T-helper 1 cell treated with Interleukin-12 subunit alpha and Interleukin-12 subunit beta and Interleukin-4 antibody, amounts not matched to agents 30 ng/mL and 1 ng/mL, for 36 hours (primary cell): Measurements from ENCODE around the gene USP30. TPM values are rescaled to one million over a fixed set of nuclear protein-coding genes. Genes with fewer than 3 reads are reported as not detected.

ENCODE experiments used
- intact Hi-C: fragments of 100-400 bp; cut with micrococcal nuclease; formaldehyde crosslinking; loops from one replicate; pipeline ENCODE4 v1.15.1; 2024
- total RNA-seq: library from RNA; stranded (reverse); gene quantifications from 2 replicates; pipeline ENCODE4 v1.2.3, GENCODE V29; 2022

The USP30 gene
- total RNA-seq, 1 donor from 2014 or later: 4.1 TPM

DNA sequence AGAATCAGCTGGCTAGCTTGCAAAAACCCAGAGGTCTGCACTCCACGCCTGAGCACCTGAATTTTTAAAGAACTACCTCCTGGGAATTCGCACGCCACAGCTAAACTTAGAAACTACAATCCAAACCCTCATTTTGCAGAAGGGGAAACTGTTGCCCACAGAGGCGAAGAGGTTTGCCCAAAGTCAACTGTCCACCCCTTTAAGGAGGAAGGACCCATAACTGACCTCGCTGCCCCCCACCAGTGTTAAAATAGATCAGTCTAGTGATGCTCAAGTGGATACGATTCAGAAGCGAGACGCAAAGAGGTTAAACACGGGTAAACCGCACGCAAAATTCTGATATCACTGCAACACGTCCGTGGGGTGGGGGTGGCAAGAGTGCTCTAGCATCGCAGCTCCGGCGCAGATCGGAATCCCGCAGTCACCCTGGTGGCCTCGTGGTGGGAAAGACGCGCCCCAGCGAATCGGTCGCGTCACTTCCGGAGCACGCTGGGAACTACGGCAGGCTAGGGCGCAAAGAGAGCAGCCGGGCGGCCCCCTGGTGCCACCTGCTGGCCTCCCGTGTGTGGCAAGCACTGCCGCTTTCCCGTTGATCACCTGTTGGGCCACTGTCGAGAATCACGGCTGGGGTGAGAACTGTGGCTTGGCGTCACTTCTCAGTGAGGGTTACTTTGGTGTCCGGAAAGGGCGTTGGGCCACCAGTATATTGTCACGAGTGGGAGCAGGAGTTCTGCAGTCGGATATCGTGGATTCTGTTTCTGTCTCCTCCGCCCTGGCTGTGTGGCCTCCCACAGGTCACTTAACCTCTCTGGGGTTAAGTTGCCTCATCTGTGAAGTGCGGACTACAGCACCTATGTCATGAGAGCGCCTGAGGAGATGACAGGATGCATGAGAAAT, 40.9 kb downstream of the USP30 start, which contains the start of gene ALKBH2:
Gene ALKBH2, minus strand, starts transcription at position 451 of the 897 bp plus-strand sequence. CDS start 686 bp downstream, outside the sequence.
- intact Hi-C loops: loop anchor here (1.0 to 10.0 kb wide), 15 partner anchors 40 to 1178 kb away; partner anchors contain the start of genes CORO1C, FICD and SSH1

DNA sequence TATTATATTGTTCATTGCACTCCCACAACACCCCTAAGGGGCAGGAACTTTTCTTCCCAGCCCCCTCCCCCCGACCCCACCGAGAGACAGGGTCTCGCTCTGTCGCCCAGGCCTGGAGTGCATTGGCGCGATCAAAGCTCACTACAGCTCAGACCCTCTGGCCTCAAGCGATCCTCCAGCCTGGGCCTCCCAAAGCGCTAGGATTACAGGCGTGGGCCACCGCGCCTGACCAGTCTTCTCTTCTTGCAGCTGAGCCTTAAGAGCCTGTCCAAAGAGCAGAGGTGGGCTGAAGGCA, 44.7 kb downstream of the USP30 start:
- intact Hi-C loops: loop anchor here (5.0 to 10.0 kb wide), 4 partner anchors 380 to 1335 kb away; partner anchors contain the start of genes FAM222A, KCTD10, PRDM4 and UBE3B

DNA sequence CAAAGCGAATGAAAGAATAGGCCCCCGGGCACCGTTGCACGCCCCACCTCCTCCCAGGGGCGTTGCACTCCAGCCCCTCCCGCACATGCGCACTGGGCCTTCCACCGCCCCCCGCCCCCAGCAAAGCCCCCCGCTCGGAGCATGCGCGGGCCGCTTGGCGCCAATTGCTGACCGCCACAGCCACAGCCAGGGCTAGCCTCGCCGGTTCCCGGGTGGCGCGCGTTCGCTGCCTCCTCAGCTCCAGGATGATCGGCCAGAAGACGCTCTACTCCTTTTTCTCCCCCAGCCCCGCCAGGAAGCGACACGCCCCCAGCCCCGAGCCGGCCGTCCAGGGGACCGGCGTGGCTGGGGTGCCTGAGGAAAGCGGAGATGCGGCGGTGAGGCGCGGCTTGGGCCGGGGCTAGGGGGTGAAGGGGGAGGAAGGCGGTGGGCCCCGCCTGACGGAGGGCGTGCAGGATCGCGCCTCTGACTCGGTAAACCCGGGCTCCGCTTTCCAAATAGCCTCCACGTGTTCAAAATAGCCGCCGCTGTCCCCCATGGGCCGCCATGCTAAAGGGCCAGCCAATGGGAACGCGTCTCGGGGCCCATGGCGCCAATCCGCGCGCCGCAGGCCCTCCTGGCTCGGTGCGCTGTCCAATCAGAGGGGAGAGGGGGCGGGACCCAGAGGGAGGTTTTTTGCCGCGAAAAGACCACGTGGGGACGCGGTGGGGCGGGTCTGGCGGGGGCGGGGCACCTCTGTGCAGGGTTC, 45.2 kb downstream of the USP30 start, which contains the start of gene UNG:
Gene UNG, plus strand, starts transcription at position 163 of the 748 bp plus-strand sequence. Its CDS starts 83 bp downstream, at position 246.
- intact Hi-C loops: loop anchor here (1.0 to 10.0 kb wide), 12 partner anchors 14 to 1335 kb away; partner anchors contain the start of genes CORO1C, FAM222A, FICD and KCTD10

DNA sequence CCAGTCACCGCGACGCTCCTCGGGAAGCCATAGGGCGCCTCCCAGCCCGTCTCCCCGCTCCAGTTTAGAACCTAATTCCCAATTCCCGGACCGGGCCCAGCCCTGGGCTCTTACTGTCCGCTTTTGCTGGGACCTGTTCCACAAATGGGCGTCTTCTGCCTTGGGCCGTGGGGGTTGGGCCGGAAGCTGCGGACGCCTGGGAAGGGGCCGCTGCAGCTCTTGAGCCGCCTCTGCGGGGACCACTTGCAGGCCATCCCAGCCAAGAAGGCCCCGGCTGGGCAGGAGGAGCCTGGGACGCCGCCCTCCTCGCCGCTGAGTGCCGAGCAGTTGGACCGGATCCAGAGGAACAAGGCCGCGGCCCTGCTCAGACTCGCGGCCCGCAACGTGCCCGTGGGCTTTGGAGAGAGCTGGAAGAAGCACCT, 45.8 kb downstream of the USP30 start:
- intact Hi-C loops: loop anchor here (1.0 to 10.0 kb wide), 12 partner anchors 13 to 1336 kb away; partner anchors contain the start of genes CORO1C, FAM222A, FICD and KCTD10

DNA sequence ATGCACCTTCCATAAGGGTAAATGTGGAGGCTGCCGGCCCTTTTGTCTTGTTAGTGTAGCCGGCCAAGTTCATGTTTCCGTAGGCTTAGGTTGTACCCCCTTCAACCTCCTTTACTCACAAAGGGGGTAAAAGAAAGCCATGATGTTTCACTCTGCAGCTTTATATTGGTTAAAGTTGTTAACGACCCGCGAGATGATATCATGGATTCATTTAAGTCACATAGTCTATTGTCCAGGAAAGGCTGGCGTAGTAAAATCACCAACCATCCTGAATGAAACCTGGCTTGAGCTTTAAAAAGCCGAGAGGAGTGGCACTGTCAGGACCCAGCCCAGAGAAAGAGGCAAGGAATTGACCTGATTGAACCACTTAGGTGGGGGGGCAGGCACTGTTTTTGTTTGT, 46.3 kb downstream of the USP30 start:
- intact Hi-C loops: loop anchor here (1.0 to 10.0 kb wide), 12 partner anchors 13 to 1336 kb away; partner anchors contain the start of genes CORO1C, FAM222A, FICD and KCTD10

DNA sequence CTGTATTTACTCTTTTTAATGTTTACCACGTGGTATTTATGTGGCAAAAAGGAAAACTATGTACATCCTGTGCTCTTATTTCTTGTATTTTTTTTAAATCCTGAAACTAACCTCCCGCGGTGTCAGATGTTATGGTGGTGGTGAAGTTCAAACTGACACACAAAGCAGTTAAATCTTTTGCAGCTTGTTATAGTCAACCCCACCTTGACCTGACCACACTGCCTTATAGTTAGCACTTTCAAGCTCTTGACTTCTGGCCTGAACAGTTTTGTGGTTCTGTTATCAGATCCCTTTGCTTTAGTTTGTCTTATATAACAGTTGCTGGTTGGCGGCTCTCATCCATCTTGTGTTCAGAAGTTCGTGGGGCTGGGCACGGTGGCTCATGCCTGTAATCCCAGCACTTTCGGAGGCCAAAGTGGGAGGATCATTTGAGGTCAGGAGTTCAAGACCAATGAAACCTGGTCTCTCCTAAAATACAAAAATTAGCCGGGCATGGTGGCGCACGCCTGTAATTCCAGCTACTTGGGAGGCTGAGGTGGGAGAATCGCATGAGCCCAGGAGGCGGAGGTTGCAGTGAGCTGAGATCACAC, 47.1 kb downstream of the USP30 start:
- intact Hi-C loops: loop anchor here (5.0 to 10.0 kb wide), 4 partner anchors 378 to 1337 kb away; partner anchors contain the start of genes FAM222A, KCTD10, PRDM4 and UBE3B

DNA sequence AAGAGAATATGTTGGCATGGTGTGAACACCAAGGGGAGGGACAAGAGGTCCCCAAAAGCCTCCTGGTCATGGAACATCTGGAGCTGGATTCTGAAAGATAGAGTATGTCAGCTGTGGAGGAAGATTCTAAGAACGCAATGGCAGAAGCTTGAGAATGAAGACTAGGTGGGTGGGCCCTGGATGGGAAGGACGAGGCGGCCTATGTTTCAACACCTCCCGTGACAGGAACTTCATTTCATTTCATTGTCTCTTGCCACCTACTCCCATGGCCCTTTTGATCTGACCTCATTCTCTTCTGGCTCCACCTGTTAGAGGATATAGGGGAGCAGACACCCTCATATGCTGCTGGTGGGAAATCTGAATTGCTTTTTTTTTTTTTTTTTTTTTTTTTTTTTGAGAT, 48.4 kb downstream of the USP30 start:
- intact Hi-C loops: no loop called here

DNA sequence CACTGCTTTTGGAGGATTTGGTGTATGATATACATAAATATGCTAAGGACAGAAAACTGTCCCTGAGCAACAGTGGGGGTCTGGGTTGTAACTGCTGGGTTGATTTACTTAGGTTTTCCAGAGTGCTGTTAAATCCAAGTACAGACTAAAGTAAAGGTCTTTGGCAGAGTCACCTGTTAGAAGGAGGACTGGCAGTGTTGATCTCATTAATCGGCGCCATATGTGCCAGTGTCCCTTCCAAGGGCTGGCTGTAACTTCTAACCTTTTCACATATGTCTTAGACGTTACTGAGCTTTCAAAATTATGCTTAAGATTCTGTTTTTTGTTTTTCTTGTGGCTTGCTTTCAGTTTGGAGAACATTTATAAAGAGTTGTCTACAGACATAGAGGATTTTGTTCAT, 50.1 kb downstream of the USP30 start:
- intact Hi-C loops: no loop called here

DNA sequence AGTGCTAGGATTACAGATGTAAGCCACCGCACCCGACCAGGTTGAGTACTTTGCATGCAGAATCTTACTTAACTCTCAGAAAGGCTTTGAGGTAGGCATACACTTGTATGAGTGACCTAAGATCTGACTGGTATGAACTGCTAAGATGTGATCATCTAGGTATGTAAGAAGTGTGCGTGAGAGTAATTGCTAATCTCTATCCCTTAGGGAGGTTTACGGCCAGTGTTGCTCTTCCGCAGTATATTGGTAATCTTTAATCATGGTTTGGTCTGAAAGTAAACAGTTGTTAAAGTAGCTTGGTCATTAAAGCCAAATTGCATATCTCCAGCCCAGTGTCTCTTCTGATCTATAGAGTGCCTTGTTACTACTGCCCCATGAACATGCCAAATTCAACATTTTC, 52.8 kb downstream of the USP30 start:
- intact Hi-C loops: no loop called here

DNA sequence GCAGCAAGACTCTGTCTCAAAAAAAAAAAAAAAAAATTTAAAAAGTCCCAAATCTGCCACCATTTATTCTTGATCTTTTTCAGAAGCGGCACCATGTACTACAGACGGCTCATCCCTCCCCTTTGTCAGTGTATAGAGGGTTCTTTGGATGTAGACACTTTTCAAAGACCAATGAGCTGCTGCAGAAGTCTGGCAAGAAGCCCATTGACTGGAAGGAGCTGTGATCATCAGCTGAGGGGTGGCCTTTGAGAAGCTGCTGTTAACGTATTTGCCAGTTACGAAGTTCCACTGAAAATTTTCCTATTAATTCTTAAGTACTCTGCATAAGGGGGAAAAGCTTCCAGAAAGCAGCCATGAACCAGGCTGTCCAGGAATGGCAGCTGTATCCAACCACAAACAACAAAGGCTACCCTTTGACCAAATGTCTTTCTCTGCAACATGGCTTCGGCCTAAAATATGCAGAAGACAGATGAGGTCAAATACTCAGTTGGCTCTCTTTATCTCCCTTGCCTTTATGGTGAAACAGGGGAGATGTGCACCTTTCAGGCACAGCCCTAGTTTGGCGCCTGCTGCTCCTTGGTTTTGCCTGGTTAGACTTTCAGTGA, 57.5 kb downstream of the USP30 start:
- intact Hi-C loops: loop anchor here (2.0 kb wide), 1 partner anchor 283 kb away; no protein-coding TSS in a partner anchor

DNA sequence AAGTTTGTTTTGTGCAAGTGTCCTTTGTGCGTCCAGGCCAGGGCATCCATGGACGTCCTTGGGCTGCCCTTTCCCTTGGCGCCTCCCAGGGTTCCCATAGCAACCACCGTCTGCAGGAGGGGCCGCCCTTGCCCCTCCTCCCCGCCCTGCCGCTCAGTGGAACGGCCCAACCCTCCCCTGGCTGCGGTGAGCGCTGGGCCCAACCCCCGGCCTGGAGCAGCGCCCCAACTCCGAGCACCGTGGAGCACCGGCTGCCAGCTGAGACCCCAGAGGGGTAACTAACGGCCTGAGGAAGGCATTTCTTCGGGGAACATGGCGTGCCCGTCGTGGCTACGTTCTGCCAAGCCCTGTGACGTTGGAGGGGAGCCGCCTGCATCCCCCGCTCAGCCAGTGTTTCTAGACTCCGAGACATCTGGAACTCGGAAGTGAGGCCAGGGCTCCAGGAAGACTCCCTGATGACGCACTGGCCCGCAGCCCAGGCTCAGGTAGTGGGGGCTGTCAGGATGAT, 58.7 kb downstream of the USP30 start:
- intact Hi-C loops: loop anchor here (1.0 to 2.0 kb wide), 2 partner anchors 13 to 282 kb away; no protein-coding TSS in a partner anchor

DNA sequence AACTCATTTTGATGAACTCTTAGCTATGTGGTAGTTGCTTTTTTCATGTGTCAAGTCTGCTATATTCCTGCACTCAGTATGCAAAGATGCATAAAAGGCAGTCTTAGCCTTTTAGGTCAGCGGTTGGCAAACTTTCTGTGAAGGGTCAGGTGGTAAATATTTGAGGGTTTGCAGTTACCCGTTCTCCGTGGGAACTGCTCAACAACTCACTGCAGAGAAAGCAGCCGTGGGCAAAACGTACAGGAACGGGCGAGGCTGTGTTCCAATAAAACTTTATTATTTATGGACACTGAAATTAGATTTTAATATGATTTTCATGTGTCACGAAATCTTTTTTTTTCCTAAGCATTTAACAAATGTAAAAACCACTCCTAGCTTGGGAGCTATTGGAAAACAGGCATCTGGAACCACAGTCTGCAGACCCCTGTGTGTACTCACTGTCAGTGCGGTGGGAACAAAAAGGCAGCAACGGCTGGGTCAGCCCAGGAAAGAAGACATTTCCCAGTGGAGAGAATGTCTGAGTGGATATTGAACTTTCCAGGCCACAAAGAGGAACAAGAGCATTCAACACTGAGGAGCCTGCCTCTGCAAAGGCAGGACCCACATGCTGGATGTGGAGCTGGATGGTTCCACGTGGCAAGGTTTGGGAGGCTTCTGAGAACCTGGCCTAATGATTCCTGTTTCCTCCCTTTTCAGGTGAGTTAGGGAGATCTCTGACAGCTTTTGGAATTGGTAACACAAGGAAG, 60.5 kb downstream of the USP30 start:
- intact Hi-C loops: loop anchor here (1.0 kb wide), 2 partner anchors 41 to 272 kb away; no protein-coding TSS in a partner anchor

DNA sequence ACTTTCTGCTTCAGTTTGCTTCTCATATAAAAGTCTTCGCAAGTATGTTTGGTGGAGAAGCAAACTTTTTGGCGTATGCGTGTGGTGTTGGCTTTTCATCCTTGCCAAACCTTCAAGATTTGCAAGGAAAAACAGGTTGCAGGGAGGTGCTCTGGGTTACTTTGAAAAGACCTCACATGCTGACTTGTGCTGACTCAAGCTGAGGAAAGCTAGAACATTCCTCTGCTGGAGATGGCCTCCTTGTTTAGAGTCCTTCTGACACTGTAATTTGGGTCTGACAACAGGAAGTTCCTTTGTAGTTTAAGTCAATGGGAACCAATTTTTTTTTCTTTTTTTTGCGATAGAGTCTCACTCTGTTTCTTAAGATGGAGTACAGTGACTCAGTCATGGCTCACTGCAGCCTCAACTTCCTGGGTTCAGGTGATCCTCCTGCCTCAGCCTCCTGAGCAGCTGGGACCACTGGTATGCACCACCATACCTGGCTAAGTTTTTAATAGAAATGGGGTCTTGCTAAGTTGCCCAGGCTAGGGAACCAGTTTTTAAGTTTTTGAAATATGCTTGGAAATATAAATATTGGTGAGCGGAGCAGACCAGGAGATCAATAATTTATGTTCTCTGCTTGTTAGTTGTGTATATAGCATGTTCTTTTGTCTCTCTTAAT, 61.4 kb downstream of the USP30 start:
- intact Hi-C loops: no loop called here

DNA sequence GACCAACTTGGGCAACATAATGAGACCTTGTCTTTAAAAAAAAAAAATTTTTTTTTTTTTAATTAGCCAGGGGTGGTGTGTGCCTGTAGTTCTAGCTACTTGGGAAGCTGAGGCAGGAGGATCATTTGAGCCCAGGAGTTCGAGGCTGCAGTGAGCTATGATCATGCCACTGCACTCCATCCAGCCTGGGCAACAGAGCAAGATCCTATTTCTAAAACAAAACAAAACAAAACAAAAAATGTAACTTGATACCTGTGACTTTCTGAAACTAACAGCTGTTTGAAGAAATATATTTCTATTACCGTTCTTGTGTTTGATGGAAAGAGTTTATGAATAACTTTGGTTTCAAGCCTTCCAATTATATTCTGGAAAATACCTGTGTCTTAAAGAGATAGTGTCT, 62.3 kb downstream of the USP30 start:
- intact Hi-C loops: no loop called here

DNA sequence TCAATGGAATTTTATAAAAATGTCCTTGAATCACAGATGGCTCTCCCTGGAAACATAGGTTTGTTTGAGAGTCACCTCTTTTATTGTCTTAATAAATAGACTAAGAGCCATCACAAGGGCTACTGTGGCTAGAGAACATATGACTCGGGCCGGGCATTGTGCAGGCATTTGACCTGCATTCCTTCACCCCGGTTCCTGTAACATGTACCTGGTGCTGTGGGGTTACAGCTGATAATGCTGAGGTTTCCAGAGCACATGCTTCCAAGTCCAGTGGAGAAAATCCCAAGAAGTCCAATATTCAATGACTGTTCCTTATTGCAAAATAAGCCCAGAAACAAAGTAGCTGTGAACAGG, 63.0 kb downstream of the USP30 start:
- intact Hi-C loops: no loop called here

DNA sequence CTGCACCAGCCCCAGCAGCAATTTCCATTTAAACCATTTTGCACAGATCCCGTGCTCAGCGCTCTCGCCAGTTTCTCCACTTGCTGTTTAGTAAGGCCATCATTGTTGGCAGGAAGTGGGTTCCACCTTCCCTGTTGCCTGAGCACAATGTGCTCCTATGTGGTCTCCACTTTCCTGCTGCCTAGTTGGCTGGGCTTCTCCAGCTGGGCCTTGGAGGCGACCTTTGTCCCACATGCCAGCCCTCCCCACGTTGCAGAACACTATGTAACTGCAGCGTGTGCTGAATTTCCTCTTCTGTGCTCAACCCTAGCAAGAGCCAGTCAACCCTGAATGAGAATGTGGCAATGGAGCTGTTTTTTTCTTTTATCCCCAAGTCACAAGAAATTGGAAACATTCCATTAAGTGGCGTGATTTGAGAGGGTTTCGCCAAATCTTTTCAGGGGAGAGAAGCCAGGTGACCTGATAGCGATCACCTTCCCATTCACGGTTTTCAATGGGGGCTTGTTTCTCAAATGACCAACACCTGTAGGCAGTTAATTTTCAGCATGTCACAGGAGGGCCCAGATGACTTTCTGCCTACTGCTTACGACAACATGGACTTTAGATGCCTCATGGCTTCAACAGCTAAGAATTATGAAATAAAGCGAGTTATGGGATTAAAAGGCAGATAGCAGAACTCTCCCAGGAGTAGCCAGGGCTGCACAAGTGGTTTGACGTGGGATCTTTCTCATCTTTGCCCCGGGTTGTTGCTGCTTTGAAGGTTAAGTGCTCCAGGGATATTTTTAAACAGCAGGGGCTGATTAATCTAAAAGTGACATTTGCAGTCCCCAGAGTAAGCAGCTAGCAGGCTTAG, 63.6 kb downstream of the USP30 start, which contains the start of gene ACACB:
Gene ACACB, plus strand, starts transcription at position 830 of the 853 bp plus-strand sequence. CDS start 22,819 bp downstream, outside the sequence.
- intact Hi-C loops: no loop called here

DNA sequence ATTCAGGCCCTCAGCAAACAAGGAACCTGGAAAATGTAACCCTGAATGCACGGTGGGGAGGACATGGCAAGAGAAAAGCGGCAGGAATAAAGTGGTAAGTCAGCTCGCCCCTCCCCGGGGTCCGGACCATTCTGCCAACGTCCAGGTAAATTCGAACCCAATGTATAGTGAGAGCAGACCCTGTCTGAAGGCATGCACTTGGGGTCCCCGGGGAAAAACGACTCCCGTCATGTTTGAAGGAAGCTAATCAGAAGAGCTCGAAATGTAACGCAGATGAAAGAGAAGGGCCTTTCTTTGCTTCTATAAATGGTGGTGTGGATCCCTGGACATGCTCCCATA, 64.2 kb downstream of the USP30 start:
- intact Hi-C loops: no loop called here

DNA sequence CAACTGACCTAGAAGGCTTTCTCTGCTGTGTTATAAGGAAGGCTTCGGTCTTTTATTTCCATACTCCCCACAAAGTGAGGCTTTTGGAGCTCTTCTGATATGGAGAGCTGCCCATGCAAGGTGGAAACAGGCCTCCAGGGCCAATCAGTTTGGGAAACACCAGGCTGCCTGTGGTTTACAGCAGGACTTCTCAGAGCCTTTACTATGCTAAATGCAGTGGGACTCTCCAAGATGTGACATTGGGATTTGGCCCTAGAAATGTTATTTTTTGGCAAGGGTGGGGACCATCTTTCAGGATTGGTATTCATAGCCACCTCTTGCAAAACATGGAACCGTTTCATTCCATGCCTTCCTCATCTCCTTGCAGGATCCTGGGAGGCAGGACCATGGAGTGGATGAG, 67.7 kb downstream of the USP30 start:
- intact Hi-C loops: no loop called here
